Measurements from ENCODE around the gene NTM. TPM values are rescaled to one million over a fixed set of nuclear protein-coding genes. Genes with fewer than 3 reads are reported as not detected.

NTM gene
- total and polyA plus RNA-seq, 8 donors, result 0.04 to 4.4 (median 0.50) TPM

GRCh38 chr11:132208477-132209055 is 838.2 kb downstream of the NTM start:
- no peak for DNase-seq
- Histone ChIP-seq H3K9me3 (no peaks in the 10 kb centered on the region), H3K27me3 (no peaks in the 10 kb centered on the region), H3K4me1 (no peaks in the 10 kb centered on the region), H3K36me3 (no peaks in the 10 kb centered on the region), H3K4me3 (no peak overlapping the region), H3K27ac (no peak overlapping the region)
- intact Hi-C loops (cut with DNase I), result no loop called here
- 24 to 28% methylated on average over 6 of the region's 6 CpGs for WGBS, 2 donors
- ATAC-seq, result no peak
- no peak for TF ChIP-seq CTCF (IDR thresholded peaks at IDR 0.05)
- no peak for FAIRE-seq

GRCh38 chr11:132211479-132211878 is 841.1 kb downstream of the NTM start:
- H3K27me3 ChIP-seq, result no peaks in the 10 kb centered on the region
- H3K4me1 ChIP-seq, result no peaks in the 10 kb centered on the region
- H3K4me3 ChIP-seq, result no peak overlapping the region
- intact Hi-C loops (cut with DNase I), result no loop called here
- H3K27ac ChIP-seq, result no peak overlapping the region
- ATAC-seq (no peak), FAIRE-seq (no peak), DNase-seq (no peak)
- H3K9me3 ChIP-seq, result no peaks in the 10 kb centered on the region
- WGBS, 2 donors, result 60 to 64% methylated on average over 3 of the region's 3 CpGs
- no peaks in the 10 kb centered on the region for H3K36me3 ChIP-seq
- TF ChIP-seq CTCF (IDR thresholded peaks at IDR 0.05), result no peak

GRCh38 chr11:132217856-132218255 is 847.4 kb downstream of the NTM start:
- DNase-seq, result no peak
- Histone ChIP-seq H3K27me3 (peaks cover 0 to 3% (median 0%) of the 10 kb centered on the region in 4 donors), H3K36me3 (no peaks in the 10 kb centered on the region), H3K4me3 (no peak overlapping the region), H3K9me3 (no peaks in the 10 kb centered on the region), H3K27ac (no peak overlapping the region), H3K4me1 (no peaks in the 10 kb centered on the region)
- WGBS, 2 donors, result 74 to 92% methylated on average over 5 of the region's 5 CpGs
- FAIRE-seq, result no peak
- intact Hi-C loops (cut with DNase I), result no loop called here
- no peak for TF ChIP-seq CTCF (IDR thresholded peaks at IDR 0.05)
- no peak for ATAC-seq

GRCh38 chr11:132220474-132220873 is 850.1 kb downstream of the NTM start:
- TF ChIP-seq CTCF (IDR thresholded peaks at IDR 0.05), result no peak
- DNase-seq (no peak), ATAC-seq (peak in 2 of 4 donors; percentile 23 to 41), FAIRE-seq (no peak)
- peaks cover 0 to 3% (median 0%) of the 10 kb centered on the region in 4 donors for H3K27me3 ChIP-seq
- no peak overlapping the region for H3K27ac ChIP-seq
- intact Hi-C loops (cut with DNase I), result no loop called here
- 71 to 88% methylated on average over 1 of the region's 1 CpG for WGBS, 2 donors
- H3K9me3 ChIP-seq, result no peaks in the 10 kb centered on the region
- no peaks in the 10 kb centered on the region for H3K4me1 ChIP-seq
- no peaks in the 10 kb centered on the region for H3K36me3 ChIP-seq
- H3K4me3 ChIP-seq, result no peak overlapping the region

- WGBS, 2 donors, result 72 to 83% methylated on average over 2 of the region's 2 CpGs
- Histone ChIP-seq H3K9me3 (no peaks in the 10 kb centered on the region), H3K27ac (no peak overlapping the region), H3K27me3 (peaks cover 0 to 3% (median 0%) of the 10 kb centered on the region in 4 donors), H3K4me1 (no peaks in the 10 kb centered on the region), H3K4me3 (no peak overlapping the region), H3K36me3 (no peaks in the 10 kb centered on the region)
- DNase-seq (no peak), ATAC-seq (no peak), FAIRE-seq (no peak)
- intact Hi-C loops (cut with DNase I), result no loop called here
- no peak for TF ChIP-seq CTCF (IDR thresholded peaks at IDR 0.05)
These were observed 851.9 kb downstream of the NTM start for GRCh38 chr11:132222345-132222744.
